CD4-positive, alpha-beta T cell (primary cell): ENCODE results near the gene TTC39B. TPM values are rescaled to one million over a fixed set of nuclear protein-coding genes. Genes with fewer than 3 reads are reported as not detected.

ENCODE experiments used
- ATAC-seq: fragments of 200-7000 bp; cut with Tn5 transposase; one replicate; pipeline ENCODE4 v1.10.0; 2022; ENCODE audit warnings: mild to moderate bottlenecking; ENCODE audit not compliant: poor library complexity
- CTCF ChIA-PET: fragments of 350-600 bp; sonication (Branson Sonifier 250); formaldehyde crosslinking; loops from one replicate; lab custom pipeline; 2021; ENCODE audit warnings: antibody characterized with exemption, inconsistent platforms; lab: Charles Lee
- POLR2A ChIA-PET: fragments of 350-600 bp; sonication (Branson Sonifier 250); formaldehyde crosslinking; loops from one replicate; lab custom pipeline; 2021; ENCODE audit warnings: antibody characterized with exemption, inconsistent platforms; lab: Charles Lee
- DNase-seq, 14 experiments: peaks; one replicate each; pipeline ENCODE4 v3.0.0-alpha.2; 2013 to 2020; ENCODE audit warnings: mixed read lengths in 2 of 14
- H3K27ac ChIP-seq, 2 donors: one replicate each; pipeline versions ENCODE4 v1.5.1 to v1.7.0; 2013; ENCODE audit warnings: low read length in 2 of 2, low read depth in 1 of 2, mild to moderate bottlenecking in 1 of 2
- H3K27me3 ChIP-seq, 2 experiments: 1 replicate in 1 of 2; 2 replicates in 1 of 2; pipeline versions ENCODE4 v1.6.1 to v1.7.0; 2013; ENCODE audit warnings: low read length in 2 of 2, control low read depth in 1 of 2, mild to moderate bottlenecking in 1 of 2, moderate library complexity in 1 of 2; ENCODE audit not compliant: insufficient read depth in 2 of 2, control insufficient read depth in 1 of 2
- H3K36me3 ChIP-seq: one replicate; pipeline ENCODE4 v1.6.1; 2013; ENCODE audit warnings: low read length, control low read depth; ENCODE audit not compliant: insufficient read depth
- H3K4me1 ChIP-seq: one replicate; pipeline ENCODE4 v1.6.1; 2013; ENCODE audit warnings: low read length, control low read depth; ENCODE audit not compliant: insufficient read depth
- H3K4me3 ChIP-seq: one replicate; pipeline ENCODE4 v1.5.1; 2013; ENCODE audit warnings: mild to moderate bottlenecking, low read length, moderate library complexity
- H3K9me3 ChIP-seq, 2 experiments: 1 replicate in 1 of 2; 2 replicates in 1 of 2; pipeline versions ENCODE4 v1.6.1 to v1.7.0; 2013; ENCODE audit warnings: low read length in 2 of 2, mild to moderate bottlenecking in 2 of 2, control low read depth in 1 of 2, moderate library complexity in 1 of 2; ENCODE audit not compliant: control insufficient read depth in 1 of 2, insufficient read depth in 1 of 2
- H3K27ac Mint-ChIP-seq: one replicate; pipeline ENCODE4 v1.8.0; 2020; ENCODE audit warnings: mixed read lengths
- H3K27me3 Mint-ChIP-seq: one replicate; pipeline ENCODE4 v1.8.0; 2021; ENCODE audit warnings: mixed read lengths
- H3K36me3 Mint-ChIP-seq: one replicate; pipeline ENCODE4 v1.8.0; 2021; ENCODE audit warnings: low read depth, mixed read lengths
- H3K4me1 Mint-ChIP-seq: one replicate; pipeline ENCODE4 v1.8.0; 2021; ENCODE audit warnings: low read depth, mixed read lengths
- H3K4me3 Mint-ChIP-seq: one replicate; pipeline ENCODE4 v1.8.0; 2020; ENCODE audit warnings: mild to moderate bottlenecking, mixed read lengths
- H3K9me3 Mint-ChIP-seq: one replicate; pipeline ENCODE4 v1.8.0; 2020; ENCODE audit warnings: mixed read lengths
- CTCF ChIP-seq: fragments of 200-600 bp; IDR thresholded peaks from one replicate; pipeline ENCODE4 v1.8.0; 2022; ENCODE audit warnings: antibody characterized with exemption, mild to moderate bottlenecking
- intact Hi-C, 2 experiments: fragments of 100-400 bp; cut with DNase I in 1 of 2; cut with micrococcal nuclease in 1 of 2; formaldehyde crosslinking; loops; one replicate each; pipeline versions ENCODE4 v1.15.1 to v1.9.0; 2023 to 2025; cut with DNase I, micrococcal nuclease
- total RNA-seq, 174 experiments: library from RNA in 2 of 174; stranded (reverse) in 2 of 174; gene quantifications; one replicate each; pipeline ENCODE4 v1.2.3 and lab custom pipeline; 2021 to 2026

Gene TTC39B
- total RNA-seq, 2 experiments from 2014 or later = 37.6 to 43.6 TPM

DNA sequence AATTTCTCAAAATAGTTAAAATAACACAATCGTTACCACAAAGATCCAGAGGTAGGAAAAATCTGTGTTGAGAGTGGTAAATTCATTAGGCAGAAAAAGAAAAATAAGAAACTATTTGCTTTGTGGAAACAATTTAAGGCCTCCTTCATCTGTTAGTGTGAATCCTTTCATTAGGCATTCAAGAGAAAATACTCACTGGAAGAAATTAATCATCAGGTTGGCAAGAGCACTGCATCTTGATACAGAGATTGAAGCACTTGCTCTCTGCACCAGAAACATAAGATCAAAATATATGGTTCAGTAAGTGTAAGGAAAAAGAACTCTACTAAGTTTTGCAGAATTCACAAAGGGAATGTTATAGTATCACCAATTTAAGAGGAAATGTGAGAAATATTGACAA is 44.4 kb downstream of the TTC39B start:
- CTCF ChIA-PET = no interaction called here
- ATAC-seq (no peak), DNase-seq (no peak)
- Mint-ChIP-seq H3K4me1 (peaks cover 21% of the 10 kb centered on the region), H3K9me3 (no peaks in the 10 kb centered on the region), H3K4me3 (no peak overlapping the region), H3K27me3 (no peaks in the 10 kb centered on the region), H3K27ac (peak overlapping the region; percentile 41), H3K36me3 (peaks cover 53% of the 10 kb centered on the region)
- H3K4me3 ChIP-seq = no peak overlapping the region
- peaks cover 8% of the 10 kb centered on the region for H3K36me3 ChIP-seq
- H3K9me3 ChIP-seq = no peaks in the 10 kb centered on the region
- no peaks in the 10 kb centered on the region for H3K4me1 ChIP-seq
- POLR2A ChIA-PET = no interaction called here
- no peak overlapping the region for H3K27ac ChIP-seq
- TF ChIP-seq CTCF = no peak
- no peaks in the 10 kb centered on the region for H3K27me3 ChIP-seq
- intact Hi-C loops = no loop called here

DNA sequence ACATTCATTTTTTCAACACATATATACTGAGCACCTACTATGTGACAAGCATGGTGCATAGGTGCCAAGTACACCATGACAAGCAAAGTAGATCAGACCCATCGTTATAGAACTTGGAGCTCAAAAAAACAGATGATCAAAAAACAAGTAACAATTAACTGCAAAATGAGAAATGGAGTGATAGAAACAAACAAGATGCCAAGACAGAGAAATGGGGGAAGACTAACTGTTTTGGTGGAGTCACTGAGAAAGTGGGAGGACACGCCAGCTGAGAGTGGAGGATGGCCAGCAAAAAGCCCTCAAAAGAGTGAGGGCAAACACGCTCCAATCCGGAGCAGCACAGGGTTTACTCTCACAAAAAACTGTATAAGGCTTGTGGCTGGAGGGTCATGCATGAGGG is 50.6 kb downstream of the TTC39B start:
- Mint-ChIP-seq H3K36me3 (peaks cover 51% of the 10 kb centered on the region), H3K27ac (no peak overlapping the region), H3K9me3 (no peaks in the 10 kb centered on the region), H3K4me1 (peaks cover 46% of the 10 kb centered on the region), H3K27me3 (no peaks in the 10 kb centered on the region), H3K4me3 (no peak overlapping the region)
- ATAC-seq = no peak
- Histone ChIP-seq H3K4me3 (no peak overlapping the region), H3K27ac (no peak overlapping the region), H3K36me3 (peaks cover 5% of the 10 kb centered on the region), H3K9me3 (no peaks in the 10 kb centered on the region), H3K27me3 (no peaks in the 10 kb centered on the region), H3K4me1 (peaks cover 2% of the 10 kb centered on the region)
- POLR2A ChIA-PET = no interaction called here
- TF ChIP-seq CTCF = no peak
- no peak for DNase-seq
- intact Hi-C loops = no loop called here
- CTCF ChIA-PET = interaction anchor here (1.0 kb wide), 1 partner anchor 201 kb away, joined by 3 read pairs; no protein-coding TSS in a partner anchor

DNA sequence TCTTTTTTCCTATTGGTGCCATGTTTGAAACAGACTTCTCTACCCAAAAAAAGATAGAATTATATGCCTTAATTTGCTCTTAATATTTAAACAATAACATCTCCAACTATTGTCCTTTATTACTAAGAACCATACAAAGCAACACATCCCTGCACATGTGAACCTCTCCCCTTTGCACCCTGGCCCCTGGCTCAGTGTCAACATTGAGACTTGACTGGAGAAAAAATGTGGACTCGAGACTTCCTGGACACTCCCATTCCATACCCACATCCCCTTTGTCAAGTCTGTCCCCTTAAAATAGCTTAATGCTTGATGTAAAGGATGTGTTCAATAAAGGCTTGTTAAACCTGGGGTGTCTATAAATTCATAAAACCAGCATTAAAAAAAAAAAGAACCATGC is 53.2 kb downstream of the TTC39B start:
- TF ChIP-seq CTCF = no peak
- ATAC-seq (no peak), DNase-seq (no peak)
- Mint-ChIP-seq H3K9me3 (no peaks in the 10 kb centered on the region), H3K4me3 (no peak overlapping the region), H3K36me3 (peaks cover 50% of the 10 kb centered on the region), H3K27ac (no peak overlapping the region), H3K4me1 (peaks cover 57% of the 10 kb centered on the region), H3K27me3 (no peaks in the 10 kb centered on the region)
- H3K4me1 ChIP-seq = peaks cover 11% of the 10 kb centered on the region
- ChIA-PET CTCF (no interaction called here), POLR2A (no interaction called here)
- intact Hi-C loops = no loop called here
- no peaks in the 10 kb centered on the region for H3K9me3 ChIP-seq
- H3K27ac ChIP-seq = no peak overlapping the region
- H3K27me3 ChIP-seq = no peaks in the 10 kb centered on the region
- H3K36me3 ChIP-seq = peaks cover 5% of the 10 kb centered on the region
- no peak overlapping the region for H3K4me3 ChIP-seq
